SHP77 treated with DMSO at 0.1 percent for 48 hours (cell line): Measurements from ENCODE around the gene KCNJ10.

Experiments
- DNase-seq: peaks from one replicate; lab custom pipeline; 2025; lab: John Stamatoyannopoulos, UW

Gene KCNJ10

GRCh38 chr1:160098852-160099561 is 29.0 kb upstream of the KCNJ10 start:
- peak; percentile 51 for DNase-seq

DNA sequence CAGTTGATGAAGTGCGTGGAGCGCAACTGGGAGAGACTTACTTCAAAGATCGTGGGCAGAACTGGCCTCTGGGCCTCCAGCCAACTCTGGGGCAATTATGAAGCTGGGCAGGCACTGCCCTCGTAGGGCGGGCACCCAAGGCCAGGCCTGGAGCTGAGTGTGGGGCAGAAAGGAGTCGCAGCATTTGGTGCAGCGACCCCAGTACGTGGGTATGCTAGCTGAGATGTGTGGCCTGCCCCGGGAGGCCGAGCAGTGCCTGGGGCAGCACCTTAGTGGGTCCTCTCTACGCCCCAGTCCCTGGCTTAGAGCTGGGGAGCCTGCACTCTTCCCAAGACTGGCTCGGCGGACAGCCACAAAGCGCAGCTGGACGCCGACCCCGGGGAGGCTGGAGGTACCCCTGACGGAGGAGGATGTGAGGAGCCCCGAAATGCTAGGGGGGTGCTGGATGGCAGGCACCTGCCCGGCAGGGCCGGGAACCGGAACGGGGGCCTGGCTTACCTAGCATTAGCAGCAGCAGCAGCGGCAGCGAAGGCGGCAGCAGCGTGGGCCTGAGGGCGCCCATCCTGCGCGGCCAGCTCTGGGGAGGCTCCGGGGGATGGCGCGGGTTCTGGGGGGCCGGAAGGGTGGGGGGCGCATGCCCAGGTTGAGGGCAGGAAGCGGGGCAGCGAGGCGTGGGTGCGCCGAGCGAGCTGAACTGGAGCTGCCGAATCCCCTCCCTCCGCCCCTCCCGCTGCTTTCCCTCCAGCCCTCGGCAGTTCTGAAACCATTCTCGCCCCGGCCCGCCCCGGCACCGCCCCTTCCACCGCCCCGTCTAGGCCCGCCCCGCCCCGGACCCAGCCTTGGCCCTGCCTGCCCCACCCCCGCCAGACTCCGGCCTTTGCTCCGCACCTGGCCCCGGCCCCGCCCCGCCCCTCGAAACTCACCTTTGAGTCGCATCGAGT is 28.2 kb upstream of the KCNJ10 start, which contains the start of gene IGSF8:
IGSF8 (minus strand) TSS at position 709 of the 941 bp plus-strand sequence; CDS start at position 562, 147 bp downstream.
- DNase-seq = peak; percentile 34

GRCh38 chr1:160097151-160097910 is 27.4 kb upstream of the KCNJ10 start:
- no peak for DNase-seq

- no peak for DNase-seq
Observed at GRCh38 chr1:160096274-160097116, 26.5 kb upstream of the KCNJ10 start.

GRCh38 chr1:160095382-160096105 is 25.6 kb upstream of the KCNJ10 start:
- DNase-seq = no peak

GRCh38 chr1:160094806-160095205 is 24.8 kb upstream of the KCNJ10 start:
- no peak for DNase-seq

DNA sequence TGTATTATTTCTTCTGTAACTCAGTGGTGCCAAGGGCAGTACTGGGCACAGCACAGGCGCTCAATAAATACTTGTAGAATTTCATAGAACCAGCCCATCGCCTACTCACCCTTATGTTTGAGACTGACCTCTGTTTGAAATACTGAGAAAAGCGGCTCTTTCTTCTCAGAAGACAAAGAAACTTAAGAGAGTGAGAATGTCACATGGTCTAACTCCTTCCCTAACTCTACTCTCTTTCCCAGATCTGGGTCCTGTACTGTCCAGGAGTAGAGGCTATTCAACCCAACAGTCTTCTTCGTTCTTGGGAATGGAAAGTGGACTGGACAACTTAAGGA is 24.3 kb upstream of the KCNJ10 start:
- no peak for DNase-seq

- no peak for DNase-seq
Observed at GRCh38 chr1:160093624-160094290, 23.8 kb upstream of the KCNJ10 start.

GRCh38 chr1:160093069-160093395 is 23.1 kb upstream of the KCNJ10 start:
- no peak for DNase-seq

- no peak for DNase-seq
Observed at GRCh38 chr1:160092366-160093068, 22.6 kb upstream of the KCNJ10 start.

GRCh38 chr1:160091666-160092223 is 21.8 kb upstream of the KCNJ10 start:
- DNase-seq = no peak

GRCh38 chr1:160090760-160091159 is 20.8 kb upstream of the KCNJ10 start:
- DNase-seq = no peak

- DNase-seq = no peak
Observed at GRCh38 chr1:160089883-160090282, 19.9 kb upstream of the KCNJ10 start.

GRCh38 chr1:160087118-160087662 is 17.2 kb upstream of the KCNJ10 start:
- DNase-seq = no peak

DNA sequence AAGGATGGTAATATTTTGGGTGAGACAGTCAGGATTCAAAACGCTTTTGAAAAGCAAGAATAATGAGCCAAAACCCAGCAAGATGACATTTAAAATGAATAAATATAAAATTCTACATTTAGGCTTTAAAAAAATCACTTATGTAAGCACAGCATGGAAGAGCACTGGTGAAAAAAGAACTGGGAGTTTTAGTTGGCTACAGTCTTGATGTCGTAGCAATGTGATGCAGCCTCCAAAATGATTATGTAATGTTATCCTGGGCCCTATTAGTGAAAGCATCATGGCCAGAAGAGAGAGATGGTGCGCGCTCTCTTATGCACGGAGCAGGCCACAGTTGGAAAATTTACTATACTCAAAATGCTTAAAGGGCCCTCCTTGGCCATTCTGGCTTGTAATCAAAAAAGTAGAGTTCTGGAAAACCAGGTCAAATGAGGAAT is 16.5 kb upstream of the KCNJ10 start:
- DNase-seq = no peak

DNA sequence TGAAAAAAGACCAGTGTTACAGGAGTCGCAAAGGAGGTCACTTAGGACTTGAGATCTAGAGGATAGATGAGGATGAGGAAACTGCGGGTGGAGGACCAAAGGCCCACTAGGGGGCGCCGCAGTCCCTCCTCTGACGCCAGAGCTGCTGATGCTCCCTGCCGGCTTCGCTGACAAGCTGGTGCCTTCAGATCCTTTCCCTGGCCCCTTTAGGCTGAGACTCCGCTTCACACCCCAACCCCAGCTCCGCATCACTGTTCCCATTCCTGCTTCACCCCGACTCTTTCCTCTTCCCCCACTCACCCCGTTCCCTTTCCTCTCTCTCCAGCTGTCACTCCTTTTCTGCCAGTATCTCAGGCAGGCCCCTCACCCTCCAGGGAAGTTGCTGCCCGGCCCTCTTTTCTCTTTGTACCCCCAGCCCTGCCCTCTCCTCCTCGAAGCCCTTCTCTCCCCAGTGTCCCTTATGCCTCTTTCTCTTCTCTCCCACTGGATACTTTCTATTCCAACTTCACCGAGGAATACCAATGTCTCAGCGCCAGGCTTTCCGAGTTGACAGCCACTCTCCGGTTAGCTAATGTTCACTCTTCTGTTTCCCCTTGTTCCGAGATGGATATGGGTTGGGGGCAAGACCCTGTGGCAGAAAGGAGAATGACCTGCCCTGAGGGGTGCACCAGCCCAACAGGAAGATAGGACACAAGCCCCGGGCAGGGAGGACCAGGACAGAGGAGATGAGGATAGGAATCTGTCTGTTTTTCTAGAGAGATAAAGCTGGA is 15.9 kb upstream of the KCNJ10 start:
- DNase-seq = peak; percentile 50

DNA sequence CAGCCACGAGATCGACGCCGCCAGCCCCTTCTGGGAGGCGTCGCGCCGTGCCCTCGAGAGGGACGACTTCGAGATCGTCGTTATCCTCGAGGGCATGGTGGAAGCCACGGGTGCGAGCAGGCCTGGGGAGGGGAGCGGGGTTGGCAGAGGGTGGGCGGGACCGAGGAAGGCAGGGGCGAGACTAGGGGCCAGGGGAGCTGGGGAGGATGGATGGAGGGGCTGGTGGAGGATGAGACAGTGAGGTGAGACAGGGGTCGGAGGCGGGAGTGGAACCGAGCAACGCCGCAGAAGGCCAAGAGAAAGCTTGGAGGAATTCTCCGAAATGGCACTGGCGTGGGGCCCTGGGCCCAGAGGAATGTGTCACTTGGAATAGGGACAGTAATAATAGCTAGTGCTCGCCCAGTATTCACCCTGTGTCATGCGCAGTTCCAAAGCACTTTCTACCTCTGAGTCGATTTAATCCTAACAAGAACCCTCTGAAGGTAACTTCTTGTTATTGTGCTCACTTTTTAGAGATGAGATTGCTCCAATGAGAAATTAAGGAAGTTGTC is 14.9 kb upstream of the KCNJ10 start:
- no peak for DNase-seq
